PC-9 (cell line): ENCODE results near the gene CALHM1.

Experiments
- CTCF ChIP-seq: fragments of 200-600 bp; sonication (generic); conservative IDR thresholded peaks from 2 replicates; pipeline ENCODE4 v1.6.1; 2017; ENCODE audit warnings: mixed run types, antibody characterized with exemption, mild to moderate bottlenecking, moderate library complexity
- EZH2 ChIP-seq: fragments of 200-600 bp; sonication (generic); IDR thresholded peaks from 2 replicates; pipeline ENCODE4 v1.8.0; 2017; ENCODE audit warnings: antibody characterized with exemption, low read depth

GRCh38 chr10:103445767-103446567, 12.7 kb downstream of the CALHM1 start:
- TF ChIP-seq EZH2 = no peak
- no peak for TF ChIP-seq CTCF
